KOPT-K1 (cell line): Measurements from ENCODE around the gene E2F6.
"Not testable (repeated sequence)": the region's sequence is repeated elsewhere in the genome, so short reads cannot be mapped to it uniquely, and the experiment has no call there.

ENCODE experiments used
- H3K27ac ChIP-seq: fragments of 200-600 bp; sonication (generic); 2 replicates; pipeline ENCODE4 v1.5.1; 2016; ENCODE audit warnings: antibody characterized with exemption, mild to moderate bottlenecking, low read depth, low read length; ENCODE audit not compliant: poor library complexity, severe bottlenecking
- H3K36me3 ChIP-seq: fragments of 200-600 bp; sonication (generic); 2 replicates; pipeline ENCODE4 v1.5.1; 2017; ENCODE audit warnings: antibody characterized with exemption, mild to moderate bottlenecking, low read length, moderate library complexity; ENCODE audit not compliant: insufficient read depth
- H3K9me3 ChIP-seq: fragments of 200-600 bp; sonication (generic); 2 replicates; pipeline ENCODE4 v1.5.1; 2017; ENCODE audit warnings: antibody characterized with exemption, low read length, mild to moderate bottlenecking; ENCODE audit not compliant: insufficient read depth, poor library complexity, severe bottlenecking

The E2F6 gene

DNA sequence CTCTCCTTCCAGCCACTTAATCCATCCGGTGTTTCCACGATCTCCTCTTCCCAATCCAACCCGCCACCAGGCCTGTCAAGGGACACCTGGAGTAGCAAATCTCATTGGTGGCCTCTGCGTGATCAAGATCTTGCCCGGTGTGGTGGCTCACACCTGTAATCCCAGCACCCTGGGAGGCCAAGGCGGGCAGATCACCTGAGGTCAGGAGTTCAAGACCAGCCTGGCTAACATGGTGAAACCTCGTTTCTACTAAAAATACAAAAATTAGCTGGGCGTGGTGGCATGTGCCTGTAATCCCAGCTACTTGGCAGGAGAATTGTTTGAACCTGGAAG, 60.9 kb downstream of the E2F6 start:
- not testable (repeated sequence) for H3K27ac ChIP-seq, H3K36me3 ChIP-seq, H3K9me3 ChIP-seq

DNA sequence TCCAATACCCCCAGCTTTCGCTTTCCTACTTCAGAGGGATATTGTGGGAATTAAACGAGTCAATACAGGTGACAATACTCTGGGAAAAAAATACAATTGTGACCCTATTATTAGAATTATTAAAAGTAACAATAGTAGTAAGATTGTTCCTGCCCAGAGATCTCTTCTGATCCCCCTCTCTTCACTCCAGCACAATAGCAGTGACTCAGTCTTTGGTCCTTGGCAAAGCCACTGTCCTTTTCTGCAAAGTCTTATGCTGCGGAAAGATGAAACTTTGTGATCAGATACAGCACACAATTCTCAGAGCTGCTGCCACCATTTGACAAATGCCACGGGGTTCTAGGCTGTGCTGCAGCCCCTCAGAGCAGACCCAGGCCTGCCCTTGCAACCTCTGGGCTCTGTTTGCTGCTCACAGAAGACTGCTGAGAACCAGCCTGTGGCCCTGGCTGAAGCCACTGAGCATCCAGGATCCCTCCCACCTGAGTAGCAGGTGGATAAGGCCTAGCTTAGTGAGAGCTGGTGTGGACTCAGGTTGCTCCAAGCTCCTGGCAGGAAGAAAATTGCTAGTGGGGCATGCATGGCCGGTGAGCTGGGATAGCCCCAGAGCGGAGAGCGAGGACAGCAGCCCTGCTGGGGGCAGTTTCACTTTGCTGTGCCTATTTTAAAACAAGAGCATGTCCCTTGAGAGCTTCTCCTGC, 61.4 kb downstream of the E2F6 start:
- Histone ChIP-seq H3K27ac (no peak overlapping the region), H3K36me3 (no peaks in the 10 kb centered on the region), H3K9me3 (no peaks in the 10 kb centered on the region)

DNA sequence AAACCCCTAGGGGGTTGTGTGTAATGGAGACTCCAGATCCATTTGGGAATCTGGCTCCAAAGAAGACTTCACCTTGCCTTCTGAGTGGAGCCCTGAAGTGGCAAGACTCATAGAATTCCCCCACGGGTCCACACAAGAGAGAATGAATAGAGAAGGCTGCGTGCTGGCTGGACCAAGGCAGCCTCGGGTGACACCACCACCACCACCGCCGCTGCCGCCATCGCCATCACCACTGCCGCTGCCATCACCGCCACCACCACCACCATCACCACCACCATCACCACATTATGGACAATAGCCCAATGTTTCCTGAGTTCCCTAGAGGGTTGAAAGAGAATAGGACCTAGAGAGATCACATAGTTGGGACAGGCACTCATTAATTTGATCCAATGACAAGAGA, 63.5 kb downstream of the E2F6 start:
- Histone ChIP-seq H3K9me3 (no peaks in the 10 kb centered on the region), H3K36me3 (no peaks in the 10 kb centered on the region), H3K27ac (no peak overlapping the region)

DNA sequence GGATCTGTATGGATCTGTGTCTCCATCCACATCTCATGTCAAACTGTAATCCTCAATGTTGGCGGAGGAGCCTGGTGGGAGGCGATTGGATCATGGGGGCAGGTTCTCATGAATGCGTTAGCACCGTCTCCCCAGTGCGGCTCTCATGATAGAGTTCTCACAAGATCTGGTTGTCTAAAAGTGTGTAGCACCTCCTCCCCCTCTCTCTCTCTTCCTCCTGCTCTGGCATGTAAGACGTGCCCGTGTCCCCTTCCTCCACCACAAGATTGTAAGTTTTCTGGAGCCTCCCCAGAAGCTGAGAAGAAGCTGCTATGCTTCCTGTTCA, 66.6 kb downstream of the E2F6 start:
- H3K27ac ChIP-seq: no peak overlapping the region
- H3K9me3 ChIP-seq: no peaks in the 10 kb centered on the region
- no peaks in the 10 kb centered on the region for H3K36me3 ChIP-seq

DNA sequence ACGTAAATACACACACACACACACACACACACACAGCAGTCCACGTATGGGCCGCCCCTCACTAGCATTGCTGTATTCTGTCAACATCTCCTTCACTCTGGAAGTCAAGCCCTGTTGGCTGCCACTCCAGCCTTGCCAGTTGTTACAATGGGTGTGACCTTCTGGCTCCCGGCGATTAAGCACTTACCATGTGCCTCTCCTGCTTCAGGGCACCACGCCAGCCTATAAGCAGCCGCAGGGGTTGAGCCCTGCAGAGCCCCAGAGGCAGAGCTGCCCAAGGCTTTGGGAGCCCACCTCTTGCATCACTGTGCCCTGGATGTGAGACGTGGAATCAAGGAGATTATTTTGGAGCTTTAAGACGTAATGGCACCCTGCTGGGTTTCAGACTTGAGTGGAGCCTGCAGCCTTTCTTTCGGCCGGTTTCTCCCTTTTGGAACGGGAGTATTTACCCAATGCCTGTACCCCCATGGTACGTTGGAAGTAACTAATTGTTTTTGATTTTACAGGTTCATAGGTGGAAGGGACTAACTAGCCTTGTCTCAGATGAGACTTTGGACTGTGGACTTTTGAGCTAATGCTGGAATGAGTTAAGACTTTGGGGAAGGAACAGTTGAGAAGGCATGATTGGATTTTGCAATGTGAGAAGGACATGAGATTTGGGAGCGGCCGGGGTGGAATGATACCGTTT, 67.1 kb downstream of the E2F6 start:
- no peaks in the 10 kb centered on the region for H3K9me3 ChIP-seq
- no peaks in the 10 kb centered on the region for H3K36me3 ChIP-seq
- no peak overlapping the region for H3K27ac ChIP-seq

DNA sequence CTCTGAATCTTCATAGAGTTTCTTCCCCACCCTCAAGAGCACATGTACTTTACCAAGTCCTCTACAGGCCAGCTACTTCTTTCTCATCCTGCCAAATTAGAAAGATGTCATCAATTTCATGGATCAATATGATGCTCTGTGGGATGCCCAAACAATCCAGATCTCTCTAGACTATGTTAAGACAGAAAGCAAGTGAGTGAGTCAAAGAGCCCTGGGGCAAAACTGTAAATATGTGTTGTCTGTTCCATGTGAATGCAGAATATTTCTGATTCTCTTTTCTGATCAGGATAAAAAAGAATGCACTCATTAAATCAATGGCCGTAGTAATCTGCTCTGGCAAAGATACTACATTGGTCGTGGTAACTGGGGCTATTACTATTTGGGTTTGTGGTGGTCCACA, 68.4 kb downstream of the E2F6 start:
- Histone ChIP-seq H3K27ac (no peak overlapping the region), H3K36me3 (no peaks in the 10 kb centered on the region), H3K9me3 (no peaks in the 10 kb centered on the region)

DNA sequence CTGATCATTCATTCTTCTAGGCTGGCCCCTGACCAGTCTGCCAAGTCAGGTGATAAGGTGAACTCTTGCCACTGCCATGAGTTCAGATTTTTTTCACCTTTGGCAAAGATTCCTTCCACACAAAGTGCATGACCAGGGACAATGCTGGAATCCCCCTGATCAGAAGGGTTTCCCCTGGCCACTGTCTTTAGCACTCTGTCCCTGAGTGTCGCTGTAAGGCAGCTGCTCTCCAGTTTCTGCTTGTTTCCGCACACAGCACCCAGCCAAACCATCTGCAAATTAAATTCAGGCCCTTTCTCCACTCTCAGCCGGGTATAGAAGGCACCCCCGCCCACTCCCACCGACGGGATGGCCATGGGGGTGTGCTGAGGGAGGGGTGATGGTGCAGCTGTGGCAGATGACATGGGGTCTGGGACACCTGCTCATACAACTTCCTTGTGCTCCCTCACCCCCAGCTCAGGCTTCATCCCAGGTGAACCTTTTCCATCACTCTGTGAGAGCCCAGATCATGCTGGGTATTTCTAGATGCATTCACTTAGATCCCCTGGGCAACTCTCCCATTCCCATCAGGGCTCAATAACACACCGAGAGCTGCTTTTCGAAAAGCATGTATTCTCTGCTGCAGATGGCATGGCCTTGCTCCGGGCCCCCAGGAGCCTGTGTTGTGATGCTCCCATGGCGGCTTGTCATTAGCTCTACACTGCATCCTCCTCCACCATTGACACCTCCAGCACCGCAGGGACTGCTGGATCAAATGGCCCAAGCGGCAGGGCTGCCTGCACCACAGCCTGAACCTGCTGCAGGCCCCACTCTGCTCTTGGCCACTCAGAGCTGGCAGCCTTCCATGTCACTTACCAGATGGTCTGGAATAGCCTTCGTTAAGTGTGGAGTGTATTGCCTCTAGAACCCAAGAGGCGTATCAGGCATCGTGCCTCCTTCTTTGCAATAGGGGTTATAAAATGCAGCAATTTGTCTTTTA, 69.2 kb downstream of the E2F6 start:
- no peaks in the 10 kb centered on the region for H3K9me3 ChIP-seq
- H3K36me3 ChIP-seq: no peaks in the 10 kb centered on the region
- no peak overlapping the region for H3K27ac ChIP-seq

DNA sequence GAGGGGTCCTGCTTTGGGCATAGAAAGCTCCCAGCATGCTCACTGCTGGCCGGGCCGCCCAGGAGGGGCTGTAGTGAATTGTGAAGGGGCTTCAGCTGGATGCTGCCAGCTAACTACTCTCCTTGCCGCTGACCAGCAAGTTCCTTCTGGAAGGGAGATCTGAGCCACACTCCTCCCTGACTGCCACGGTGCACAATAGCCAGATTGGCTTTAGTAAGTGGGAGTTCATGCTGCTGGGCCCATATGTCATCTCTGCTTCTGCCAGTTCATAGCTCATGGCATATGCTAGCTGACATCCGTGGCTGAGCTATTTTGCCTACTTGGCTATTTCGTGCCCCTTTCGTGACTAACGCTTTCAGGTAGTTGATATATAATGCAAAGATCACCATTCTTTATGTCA, 69.9 kb downstream of the E2F6 start:
- Histone ChIP-seq H3K9me3 (no peaks in the 10 kb centered on the region), H3K27ac (no peak overlapping the region), H3K36me3 (no peaks in the 10 kb centered on the region)

DNA sequence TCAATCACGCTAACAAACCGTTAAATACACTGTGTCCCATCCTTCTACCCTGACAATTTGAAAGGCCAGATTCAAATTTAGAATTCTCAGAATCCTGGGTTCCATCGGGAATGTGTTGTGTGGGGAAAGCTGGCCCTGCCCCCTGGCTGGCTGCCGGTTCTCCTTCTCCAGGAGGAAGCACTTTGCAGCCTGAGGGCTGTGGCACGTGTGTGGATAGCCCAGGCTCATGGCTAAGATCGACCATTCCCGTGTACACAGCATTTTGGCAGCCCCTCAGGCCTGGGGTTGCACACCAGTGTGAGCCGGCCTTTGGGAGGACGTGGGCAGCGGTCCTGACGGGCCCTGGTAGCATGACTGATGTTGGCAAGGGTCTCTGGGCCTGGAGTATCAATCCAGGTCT, 70.6 kb downstream of the E2F6 start:
- H3K9me3 ChIP-seq: no peaks in the 10 kb centered on the region
- no peak overlapping the region for H3K27ac ChIP-seq
- H3K36me3 ChIP-seq: no peaks in the 10 kb centered on the region
